Activated CD8-positive, alpha-beta memory T cell treated with anti-CD3 and anti-CD28 coated beads, Interleukin-2, amount 10 ng/mL, durations not matched to agents 7 days and 5 days (primary cell): ENCODE results near the gene ADARB1. TPM values are rescaled to one million over a fixed set of nuclear protein-coding genes. Genes with fewer than 3 reads are reported as not detected.

Experiments used
- ATAC-seq: fragments of 150-1000 bp; cut with Tn5 transposase; one replicate; pipeline ENCODE4 v1.10.0; 2021; ENCODE audit warnings: moderate library complexity
- CTCF ChIA-PET: fragments of 350-600 bp; sonication (Branson Sonifier 250); formaldehyde crosslinking; loops from one replicate; lab custom pipeline; 2021; ENCODE audit warnings: antibody characterized with exemption; lab: Charles Lee
- DNase-seq: peaks from one replicate; pipeline ENCODE4 v3.0.0-alpha.2; 2020
- H3K27ac Mint-ChIP-seq: one replicate; pipeline ENCODE4 v1.8.0; 2021; ENCODE audit warnings: mild to moderate bottlenecking, mixed read lengths
- H3K27me3 Mint-ChIP-seq: one replicate; pipeline ENCODE4 v1.8.0; 2021; ENCODE audit warnings: mixed read lengths
- H3K36me3 Mint-ChIP-seq: one replicate; pipeline ENCODE4 v1.8.0; 2021; ENCODE audit warnings: mild to moderate bottlenecking, mixed read lengths
- H3K4me1 Mint-ChIP-seq: one replicate; pipeline ENCODE4 v1.8.0; 2021; ENCODE audit warnings: mixed read lengths
- H3K4me3 Mint-ChIP-seq: one replicate; pipeline ENCODE4 v1.8.0; 2021; ENCODE audit warnings: mild to moderate bottlenecking, moderate library complexity, mixed read lengths
- H3K9me3 Mint-ChIP-seq: one replicate; pipeline ENCODE4 v1.8.0; 2022; ENCODE audit warnings: low read depth, mixed read lengths
- total RNA-seq, 2 experiments: library from RNA; stranded (reverse); gene quantifications; one replicate each; pipeline ENCODE4 v1.2.3, GENCODE V29; 2021

Gene ADARB1
- total RNA-seq, 2 experiments from 2014 or later: 29.4 to 38.3 TPM

- DNase-seq: no peak
- H3K9me3 Mint-ChIP-seq: peaks cover 17% of the 10 kb centered on the region
Measured at GRCh38 chr21:45043541-45044020, 30.8 kb upstream of the ADARB1 start.

GRCh38 chr21:45045481-45045880 lies 28.9 kb upstream of the ADARB1 start:
- H3K36me3 Mint-ChIP-seq: peaks cover 1% of the 10 kb centered on the region
- no peaks in the 10 kb centered on the region for H3K4me1 Mint-ChIP-seq
- H3K9me3 Mint-ChIP-seq: peaks cover 17% of the 10 kb centered on the region
- peaks cover 56% of the 10 kb centered on the region for H3K27me3 Mint-ChIP-seq
- no peak for ATAC-seq
- CTCF ChIA-PET: interaction anchor here (1.2 kb wide), 1 partner anchor 93 kb away, joined by 4 read pairs; no protein-coding TSS in a partner anchor
- no peak overlapping the region for H3K27ac Mint-ChIP-seq
- no peak for DNase-seq
- H3K4me3 Mint-ChIP-seq: no peak overlapping the region

More at GRCh38 chr21:45043541-45044020, 30.8 kb upstream of the ADARB1 start:
- ATAC-seq: no peak
- H3K4me3 Mint-ChIP-seq: no peak overlapping the region
- peaks cover 1% of the 10 kb centered on the region for H3K36me3 Mint-ChIP-seq
- peaks cover 41% of the 10 kb centered on the region for H3K27me3 Mint-ChIP-seq
- CTCF ChIA-PET: no interaction called here
- no peaks in the 10 kb centered on the region for H3K4me1 Mint-ChIP-seq
- no peak overlapping the region for H3K27ac Mint-ChIP-seq

GRCh38 chr21:45047257-45047656 lies 27.1 kb upstream of the ADARB1 start:
- Mint-ChIP-seq H3K27ac (no peak overlapping the region), H3K9me3 (peaks cover 12% of the 10 kb centered on the region), H3K27me3 (peaks cover 62% of the 10 kb centered on the region), H3K36me3 (peaks cover under 1% of the 10 kb centered on the region), H3K4me1 (no peaks in the 10 kb centered on the region), H3K4me3 (no peak overlapping the region)
- ATAC-seq (no peak), DNase-seq (no peak)
- CTCF ChIA-PET: interaction anchor here (1.2 to 2.0 kb wide), 2 partner anchors 10 to 81 kb away, joined by 3 to 4 read pairs; no protein-coding TSS in a partner anchor

DNA sequence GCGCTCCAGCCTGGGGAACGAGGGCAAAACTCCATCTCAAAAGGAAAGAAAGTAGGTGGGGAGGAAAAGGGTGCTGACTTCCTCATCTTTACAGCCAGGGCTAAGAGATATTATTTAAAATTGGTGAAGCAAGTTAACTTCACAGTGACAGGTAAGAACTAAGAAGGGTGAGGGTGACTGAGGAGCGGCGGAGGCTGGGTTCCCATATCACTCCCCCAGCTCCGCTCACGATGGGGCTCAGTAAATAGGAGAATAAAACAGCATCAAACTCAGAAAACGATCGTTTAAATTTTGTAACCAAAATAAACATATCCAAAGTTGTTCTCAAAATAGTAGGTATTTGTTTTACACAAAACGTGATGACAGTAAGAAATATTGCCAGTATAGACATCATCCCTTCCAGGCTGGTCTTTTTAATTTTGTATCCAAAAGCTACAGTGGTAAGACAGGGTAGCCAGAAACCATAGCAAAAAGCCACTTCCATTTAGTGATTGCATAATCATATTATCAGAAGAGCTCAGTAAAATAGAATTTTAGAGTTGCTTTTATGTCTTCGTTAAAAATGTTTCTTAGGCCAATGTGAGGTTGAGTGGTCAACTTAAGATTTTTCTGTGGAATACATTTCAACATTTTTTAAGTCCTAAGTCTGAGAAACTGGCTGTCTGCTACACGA lies 26.2 kb upstream of the ADARB1 start:
- H3K27ac Mint-ChIP-seq: no peak overlapping the region
- H3K27me3 Mint-ChIP-seq: peaks cover 64% of the 10 kb centered on the region
- DNase-seq (no peak), ATAC-seq (no peak)
- no peaks in the 10 kb centered on the region for H3K36me3 Mint-ChIP-seq
- H3K4me3 Mint-ChIP-seq: no peak overlapping the region
- CTCF ChIA-PET: interaction anchor here (0.6 to 2.0 kb wide), 4 partner anchors 9 to 99 kb away, joined by 3 to 5 read pairs (median 4); no protein-coding TSS in a partner anchor
- H3K9me3 Mint-ChIP-seq: peaks cover 11% of the 10 kb centered on the region
- no peaks in the 10 kb centered on the region for H3K4me1 Mint-ChIP-seq

- Mint-ChIP-seq H3K27ac (no peak overlapping the region), H3K27me3 (peaks cover 63% of the 10 kb centered on the region), H3K36me3 (no peaks in the 10 kb centered on the region), H3K4me3 (no peak overlapping the region), H3K4me1 (no peaks in the 10 kb centered on the region), H3K9me3 (peaks cover 11% of the 10 kb centered on the region)
- CTCF ChIA-PET: interaction anchor here (1.3 to 2.0 kb wide), 2 partner anchors 79 to 100 kb away, joined by 4 to 5 read pairs; no protein-coding TSS in a partner anchor
- ATAC-seq: no peak
- no peak for DNase-seq
Measured at GRCh38 chr21:45048968-45049367, 25.4 kb upstream of the ADARB1 start.

DNA sequence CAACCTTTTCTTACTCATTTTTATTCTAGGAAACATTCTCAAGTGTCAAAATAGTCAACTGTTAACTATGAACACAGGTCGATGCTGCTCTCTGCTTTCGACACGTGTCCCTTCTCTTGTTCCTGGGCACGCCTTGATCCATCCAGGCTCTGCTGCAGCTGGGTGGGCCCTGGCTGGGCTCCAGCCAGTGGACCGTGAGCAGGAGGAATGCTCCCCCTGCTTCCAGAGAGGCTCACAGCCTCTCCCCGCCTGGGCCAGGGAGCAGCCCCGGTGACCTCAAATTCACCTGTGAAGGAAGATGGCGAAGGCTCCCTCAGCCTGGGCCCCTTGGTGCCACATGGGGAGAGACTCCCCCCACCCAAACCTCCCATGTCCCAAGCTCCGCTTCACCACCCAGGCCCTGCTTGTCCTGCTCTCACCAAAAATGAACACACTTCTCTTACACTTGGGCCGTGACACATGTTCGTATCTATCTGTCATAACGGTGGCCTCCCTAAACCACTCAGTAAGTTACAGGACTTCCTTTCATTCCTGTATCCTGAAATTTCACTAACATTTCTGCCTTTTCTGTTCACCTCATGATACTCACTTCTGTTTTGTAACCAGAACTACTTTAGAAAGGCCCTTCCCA lies 24.6 kb upstream of the ADARB1 start:
- CTCF ChIA-PET: interaction anchor here (0.9 to 2.0 kb wide), 2 partner anchors 78 to 100 kb away, joined by 4 to 5 read pairs; no protein-coding TSS in a partner anchor
- no peak overlapping the region for H3K27ac Mint-ChIP-seq

DNA sequence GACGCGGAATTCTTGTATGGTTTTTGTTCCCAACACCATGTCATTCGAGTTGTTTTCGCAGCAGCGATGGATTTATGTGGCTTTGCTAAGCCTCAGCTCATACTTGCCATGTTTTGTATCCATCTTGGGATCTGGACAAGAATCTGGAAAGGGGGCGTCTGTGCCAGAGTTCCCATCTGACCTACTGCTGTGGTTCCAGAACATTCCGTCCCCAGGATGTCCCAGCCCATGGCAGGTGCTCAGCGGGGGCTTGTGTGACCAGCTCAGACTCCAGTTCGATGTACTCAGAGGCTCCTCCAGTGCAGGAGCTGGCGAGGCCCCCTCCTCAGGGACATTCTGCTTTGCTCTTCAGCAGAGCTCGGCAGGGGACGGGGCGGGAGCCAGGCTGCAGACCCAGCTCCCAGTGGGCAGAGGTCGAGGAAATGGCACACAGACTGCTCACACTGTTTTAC lies 24.0 kb upstream of the ADARB1 start:
- DNase-seq (no peak), ATAC-seq (no peak)
- peaks cover 11% of the 10 kb centered on the region for H3K9me3 Mint-ChIP-seq
- H3K4me1 Mint-ChIP-seq: no peaks in the 10 kb centered on the region
- H3K27ac Mint-ChIP-seq: no peak overlapping the region
- CTCF ChIA-PET: interaction anchor here (0.8 to 2.0 kb wide), 4 partner anchors 78 to 100 kb away, joined by 3 to 5 read pairs (median 4); no protein-coding TSS in a partner anchor
- no peak overlapping the region for H3K4me3 Mint-ChIP-seq
- peaks cover 50% of the 10 kb centered on the region for H3K27me3 Mint-ChIP-seq
- no peaks in the 10 kb centered on the region for H3K36me3 Mint-ChIP-seq

More for the DNA sequence above, 24.6 kb upstream of the ADARB1 start:
- Mint-ChIP-seq H3K36me3 (no peaks in the 10 kb centered on the region), H3K27me3 (peaks cover 55% of the 10 kb centered on the region), H3K4me1 (no peaks in the 10 kb centered on the region), H3K4me3 (no peak overlapping the region), H3K9me3 (peaks cover 11% of the 10 kb centered on the region)
- DNase-seq (no peak), ATAC-seq (no peak)

DNA sequence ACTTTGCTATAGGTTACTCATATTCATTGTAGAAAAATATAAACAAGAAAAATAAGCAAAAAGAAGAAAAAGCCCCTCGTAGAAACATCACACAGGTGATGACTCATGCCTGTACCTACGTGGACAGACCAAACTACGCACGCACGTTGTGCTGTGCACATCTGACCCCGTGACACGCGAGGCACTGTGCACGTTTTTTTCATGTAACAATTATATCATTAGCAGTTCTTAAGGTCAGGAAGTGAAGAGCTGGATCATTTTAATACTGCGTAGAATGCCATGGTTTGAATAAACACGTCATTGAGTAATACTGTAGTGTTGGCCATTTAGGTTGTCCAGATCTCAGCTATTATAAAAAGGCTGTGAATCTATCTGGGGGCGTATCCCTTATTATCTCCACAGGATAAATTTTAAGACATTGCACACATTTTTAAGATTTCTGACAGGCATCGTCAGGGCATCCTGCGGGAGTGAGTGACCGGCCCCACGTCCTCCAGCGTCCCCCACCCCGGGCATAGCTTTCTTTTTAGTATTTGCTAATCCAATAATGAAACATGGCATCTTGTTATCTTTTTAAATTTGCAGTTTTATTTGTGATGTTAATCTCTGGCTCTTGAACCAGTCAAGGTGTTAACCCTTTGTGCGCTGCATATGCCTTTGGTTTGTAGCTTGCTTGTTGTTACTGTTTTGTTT lies 23.4 kb upstream of the ADARB1 start:
- H3K36me3 Mint-ChIP-seq: no peaks in the 10 kb centered on the region
- no peak overlapping the region for H3K4me3 Mint-ChIP-seq
- H3K27ac Mint-ChIP-seq: no peak overlapping the region
- no peaks in the 10 kb centered on the region for H3K4me1 Mint-ChIP-seq
- peaks cover 46% of the 10 kb centered on the region for H3K27me3 Mint-ChIP-seq
- DNase-seq (no peak), ATAC-seq (no peak)
- CTCF ChIA-PET: interaction anchor here (0.8 to 2.0 kb wide), 4 partner anchors 77 to 101 kb away, joined by 3 to 5 read pairs (median 4); no protein-coding TSS in a partner anchor
- peaks cover 11% of the 10 kb centered on the region for H3K9me3 Mint-ChIP-seq

DNA sequence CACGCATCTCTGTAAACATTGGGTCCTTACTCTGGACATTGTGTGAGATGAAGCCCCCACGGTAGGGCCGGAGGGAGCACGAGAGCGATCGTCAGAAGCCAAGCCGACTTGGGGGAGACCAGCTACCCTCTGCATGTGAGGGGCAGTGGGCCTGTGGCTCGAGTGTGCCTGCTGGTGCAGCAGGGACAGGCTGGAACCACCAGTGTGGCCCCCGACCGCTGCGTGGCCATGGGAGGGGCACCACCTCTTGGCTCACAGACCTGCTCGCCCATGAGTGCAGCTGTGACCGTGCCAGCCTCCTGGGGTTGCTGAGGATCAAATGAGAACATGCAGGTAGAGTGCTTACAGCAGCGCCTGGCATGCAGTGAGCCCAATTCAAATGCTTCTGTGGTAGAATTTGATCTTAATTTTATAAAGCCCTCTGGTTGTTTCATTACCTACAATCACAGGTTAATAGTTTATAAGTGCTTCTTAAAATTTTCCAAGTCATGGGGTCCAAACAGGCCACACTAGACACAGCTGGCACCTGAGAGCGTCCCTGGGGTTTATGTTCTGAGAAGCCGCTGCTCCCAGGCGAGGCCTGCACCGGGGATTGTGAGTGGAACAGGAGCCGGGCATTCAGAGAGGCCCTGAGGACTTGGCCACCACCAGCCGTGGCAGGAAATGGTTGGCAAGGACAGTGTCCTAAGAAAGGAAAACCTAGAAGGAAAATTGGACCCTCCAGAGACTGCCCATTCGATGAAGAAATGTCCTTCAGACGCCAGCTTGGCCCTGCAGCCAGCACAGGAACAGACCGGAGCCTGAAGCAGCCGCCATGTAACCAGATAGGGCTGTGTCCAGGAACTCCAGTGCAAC lies 22.6 kb upstream of the ADARB1 start:
- Mint-ChIP-seq H3K27ac (no peak overlapping the region), H3K4me3 (no peak overlapping the region), H3K27me3 (peaks cover 45% of the 10 kb centered on the region), H3K4me1 (no peaks in the 10 kb centered on the region), H3K36me3 (no peaks in the 10 kb centered on the region), H3K9me3 (peaks cover 7% of the 10 kb centered on the region)
- no peak for ATAC-seq
- no peak for DNase-seq
- CTCF ChIA-PET: interaction anchor here (1.4 to 2.0 kb wide), 2 partner anchors 76 to 85 kb away, joined by 3 to 5 read pairs; no protein-coding TSS in a partner anchor

GRCh38 chr21:45052960-45053359 lies 21.4 kb upstream of the ADARB1 start:
- DNase-seq (no peak), ATAC-seq (no peak)
- Mint-ChIP-seq H3K4me3 (no peak overlapping the region), H3K9me3 (no peaks in the 10 kb centered on the region), H3K36me3 (no peaks in the 10 kb centered on the region), H3K4me1 (no peaks in the 10 kb centered on the region), H3K27me3 (peaks cover 36% of the 10 kb centered on the region), H3K27ac (no peak overlapping the region)
- CTCF ChIA-PET: no interaction called here

- Mint-ChIP-seq H3K36me3 (no peaks in the 10 kb centered on the region), H3K9me3 (no peaks in the 10 kb centered on the region), H3K27ac (no peak overlapping the region), H3K4me1 (no peaks in the 10 kb centered on the region), H3K4me3 (no peak overlapping the region), H3K27me3 (peaks cover 28% of the 10 kb centered on the region)
- ATAC-seq (no peak), DNase-seq (no peak)
- CTCF ChIA-PET: interaction anchor here (1.6 to 2.4 kb wide), 2 partner anchors 74 to 85 kb away, joined by 8 to 16 read pairs; no protein-coding TSS in a partner anchor
Measured at GRCh38 chr21:45053561-45054226, 20.7 kb upstream of the ADARB1 start.
